NT2/D1 (cell line): ENCODE data around the gene KRAS.

Source experiments
- SUZ12 ChIP-seq: IDR thresholded peaks from 2 replicates; pipeline ENCODE4 v1.6.1; 2011; ENCODE audit not compliant: insufficient read length, insufficient read depth; ENCODE audit errors: extremely low read depth
- YY1 ChIP-seq: IDR thresholded peaks from 2 replicates; pipeline ENCODE4 v1.6.1; 2011; ENCODE audit not compliant: insufficient read length, insufficient read depth
- ZNF274 ChIP-seq: IDR thresholded peaks from 2 replicates; pipeline ENCODE4 v1.6.1; 2011; ENCODE audit warnings: mild to moderate bottlenecking, low read depth, low read length

DNA sequence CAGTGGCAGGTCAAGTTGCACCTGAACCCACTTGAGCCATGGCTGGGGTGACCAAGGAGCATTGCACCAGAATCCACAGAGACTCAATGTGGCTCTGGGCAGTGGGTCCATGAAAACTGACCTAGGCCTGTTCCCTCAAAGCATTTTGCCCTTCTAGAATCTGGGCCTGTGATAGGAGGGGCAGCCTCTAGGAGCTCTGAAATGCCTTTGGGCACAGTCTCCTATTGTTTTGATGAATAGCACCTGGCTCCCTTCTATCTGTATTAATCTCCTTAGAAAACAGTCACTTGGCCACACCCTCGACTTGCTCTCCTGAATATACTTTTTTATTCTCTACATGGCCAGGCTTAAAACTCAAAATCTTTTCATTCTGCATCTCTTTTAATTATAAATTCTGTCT lies 14.1 kb upstream of the KRAS start:
- TF ChIP-seq ZNF274 (no peak), YY1 (no peak), SUZ12 (no peak)
